ENCODE data around the gene AREL1.

DNA sequence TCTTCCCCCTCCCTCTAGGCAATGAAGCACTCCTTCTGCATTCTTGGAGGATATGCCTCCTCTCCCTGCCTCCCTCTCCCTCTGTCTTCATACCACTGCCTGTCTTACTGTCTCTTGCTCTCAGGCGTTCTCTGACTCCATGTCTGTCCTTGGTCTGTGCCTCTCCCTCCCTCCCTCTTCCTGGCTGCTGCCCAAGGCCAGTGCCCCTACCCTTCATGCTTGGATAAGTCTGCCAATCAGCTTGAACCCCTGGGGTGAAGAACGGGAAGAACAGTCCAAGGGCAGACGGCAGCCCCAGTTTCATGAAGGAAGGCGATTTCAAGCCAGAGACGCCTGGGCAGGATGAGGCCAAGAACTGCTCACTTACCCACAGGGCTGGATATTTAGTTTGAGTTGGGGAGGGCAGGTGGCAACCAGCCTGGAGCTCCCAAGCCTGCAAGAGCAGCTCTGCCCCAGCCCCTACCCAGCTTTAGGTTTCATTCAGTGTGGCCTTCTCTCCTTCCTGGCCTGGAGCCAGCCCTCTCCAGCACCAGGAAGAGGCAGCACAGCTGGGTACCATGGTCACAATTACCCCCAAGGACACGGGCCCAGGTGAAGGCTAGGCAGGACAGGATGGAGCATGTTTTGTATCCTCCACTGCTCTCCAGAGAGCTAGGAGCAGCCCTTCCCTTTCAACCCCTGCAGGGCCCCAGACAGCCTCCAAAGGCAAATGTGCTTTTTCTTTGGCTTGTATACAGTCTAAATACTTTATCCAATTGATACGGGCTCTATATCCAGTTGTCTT lies 65.0 kb downstream of the AREL1 start:
- TF ChIP-seq, protein P1, sequence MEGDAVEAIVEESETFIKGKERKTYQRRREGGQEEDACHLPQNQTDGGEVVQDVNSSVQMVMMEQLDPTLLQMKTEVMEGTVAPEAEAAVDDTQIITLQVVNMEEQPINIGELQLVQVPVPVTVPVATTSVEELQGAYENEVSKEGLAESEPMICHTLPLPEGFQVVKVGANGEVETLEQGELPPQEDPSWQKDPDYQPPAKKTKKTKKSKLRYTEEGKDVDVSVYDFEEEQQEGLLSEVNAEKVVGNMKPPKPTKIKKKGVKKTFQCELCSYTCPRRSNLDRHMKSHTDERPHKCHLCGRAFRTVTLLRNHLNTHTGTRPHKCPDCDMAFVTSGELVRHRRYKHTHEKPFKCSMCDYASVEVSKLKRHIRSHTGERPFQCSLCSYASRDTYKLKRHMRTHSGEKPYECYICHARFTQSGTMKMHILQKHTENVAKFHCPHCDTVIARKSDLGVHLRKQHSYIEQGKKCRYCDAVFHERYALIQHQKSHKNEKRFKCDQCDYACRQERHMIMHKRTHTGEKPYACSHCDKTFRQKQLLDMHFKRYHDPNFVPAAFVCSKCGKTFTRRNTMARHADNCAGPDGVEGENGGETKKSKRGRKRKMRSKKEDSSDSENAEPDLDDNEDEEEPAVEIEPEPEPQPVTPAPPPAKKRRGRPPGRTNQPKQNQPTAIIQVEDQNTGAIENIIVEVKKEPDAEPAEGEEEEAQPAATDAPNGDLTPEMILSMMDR (IDR thresholded peaks at IDR 0.05; ENCODE audit: insufficient read depth, low read depth, low read length), result no peak
- TF ChIP-seq EZH2 (IDR thresholded peaks at IDR 0.05; ENCODE audit: insufficient read depth, low read length), result no peak

All from astrocyte (in vitro differentiated cells and primary cell).